H9 (cell line): ENCODE results near the gene GPR156. TPM values are rescaled to one million over a fixed set of nuclear protein-coding genes. Genes with fewer than 3 reads are reported as not detected.

Experiments used
- DNase-seq: peaks from one replicate; pipeline ENCODE4 v3.0.0-alpha.2; 2017
- H2AFZ ChIP-seq: one replicate; pipeline ENCODE4 v1.6.1; 2013; ENCODE audit warnings: mild to moderate bottlenecking, low read length, control low read depth, moderate library complexity
- H2AK5ac ChIP-seq: 2 replicates; pipeline ENCODE4 v1.6.1; 2013; ENCODE audit warnings: low read length, control low read depth, mixed read lengths; ENCODE audit not compliant: insufficient read length
- H2BK120ac ChIP-seq: one replicate; pipeline ENCODE4 v1.6.1; 2013; ENCODE audit warnings: low read depth, mild to moderate bottlenecking, low read length, control low read depth, inconsistent platforms; ENCODE audit not compliant: poor library complexity, severe bottlenecking
- H2BK12ac ChIP-seq: 2 replicates; pipeline ENCODE4 v1.6.1; 2013; ENCODE audit warnings: low read length, control low read depth, mixed read lengths, low read depth; ENCODE audit not compliant: insufficient read length
- H2BK15ac ChIP-seq: 2 replicates; pipeline ENCODE4 v1.6.1; 2013; ENCODE audit warnings: low read depth, low read length, control low read depth
- H2BK20ac ChIP-seq: one replicate; pipeline ENCODE4 v1.6.1; 2013; ENCODE audit warnings: low read depth, mild to moderate bottlenecking, low read length, control low read depth, inconsistent platforms; ENCODE audit not compliant: poor library complexity, severe bottlenecking
- H2BK5ac ChIP-seq: 2 replicates; pipeline ENCODE4 v1.6.1; 2013; ENCODE audit warnings: low read length, control low read depth, mixed read lengths; ENCODE audit not compliant: insufficient read length
- H3K14ac ChIP-seq: 2 replicates; pipeline ENCODE4 v1.6.1; 2013; ENCODE audit warnings: low read length, control low read depth; ENCODE audit not compliant: insufficient read depth
- H3K18ac ChIP-seq: 2 replicates; pipeline ENCODE4 v1.6.1; 2013; ENCODE audit warnings: low read depth, mild to moderate bottlenecking, mixed read lengths, low read length, control low read depth; ENCODE audit not compliant: insufficient read length
- H3K23ac ChIP-seq: 2 replicates; pipeline ENCODE4 v1.6.1; 2013; ENCODE audit warnings: low read length, control low read depth, mixed read lengths, low read depth; ENCODE audit not compliant: insufficient read length
- H3K23me2 ChIP-seq: 2 replicates; pipeline ENCODE4 v1.6.1; 2013; ENCODE audit warnings: low read depth, mild to moderate bottlenecking, mixed read lengths, low read length, control low read depth; ENCODE audit not compliant: insufficient read length, poor library complexity, severe bottlenecking
- H3K27ac ChIP-seq: 2 replicates; pipeline ENCODE4 v1.5.1; 2013; ENCODE audit warnings: low read length, control low read depth, mixed read lengths, low read depth; ENCODE audit not compliant: insufficient read length
- H3K27me3 ChIP-seq: 2 replicates; pipeline ENCODE4 v1.6.1; 2013; ENCODE audit warnings: low read length, control low read depth, inconsistent platforms; ENCODE audit not compliant: insufficient read depth
- H3K4ac ChIP-seq: 2 replicates; pipeline ENCODE4 v1.6.1; 2013; ENCODE audit warnings: low read depth, mild to moderate bottlenecking, control low read depth, inconsistent platforms, low read length, moderate library complexity
- H3K4me1 ChIP-seq: 2 replicates; pipeline ENCODE4 v1.6.1; 2013; ENCODE audit warnings: low read length, control low read depth, inconsistent platforms; ENCODE audit not compliant: insufficient read depth
- H3K4me2 ChIP-seq: 2 replicates; pipeline ENCODE4 v1.6.1; 2013; ENCODE audit warnings: low read length, control low read depth, mixed read lengths; ENCODE audit not compliant: insufficient read length, insufficient read depth
- H3K56ac ChIP-seq: 2 replicates; pipeline ENCODE4 v1.6.1; 2013; ENCODE audit warnings: low read depth, mild to moderate bottlenecking, mixed read lengths, low read length, control low read depth; ENCODE audit not compliant: insufficient read length
- H3K79me1 ChIP-seq: 2 replicates; pipeline ENCODE4 v1.6.1; 2013; ENCODE audit warnings: low read depth, mild to moderate bottlenecking, moderate library complexity, low read length, control low read depth, inconsistent platforms; ENCODE audit not compliant: insufficient read depth, poor library complexity, severe bottlenecking
- H3K79me2 ChIP-seq: 2 replicates; pipeline ENCODE4 v1.6.1; 2013; ENCODE audit warnings: low read length, control low read depth, inconsistent platforms; ENCODE audit not compliant: insufficient read depth
- H3K9ac ChIP-seq: 2 replicates; pipeline ENCODE4 v1.6.1; 2013; ENCODE audit warnings: low read length, control low read depth, mixed read lengths; ENCODE audit not compliant: insufficient read length; ENCODE audit errors: extremely low read depth
- H3K9me3 ChIP-seq: one replicate; pipeline ENCODE4 v1.6.1; 2013; ENCODE audit warnings: low read depth, low read length, inconsistent platforms; ENCODE audit not compliant: control insufficient read depth
- H3T11ph ChIP-seq: one replicate; pipeline ENCODE4 v1.6.1; 2013; ENCODE audit warnings: mild to moderate bottlenecking, low read length, control low read depth, inconsistent platforms
- H4K20me1 ChIP-seq: one replicate; pipeline ENCODE4 v1.6.1; 2013; ENCODE audit not compliant: control insufficient read depth, insufficient read length, insufficient read depth
- H4K5ac ChIP-seq: 2 replicates; pipeline ENCODE4 v1.6.1; 2013; ENCODE audit warnings: low read depth, mild to moderate bottlenecking, mixed read lengths, low read length, control low read depth; ENCODE audit not compliant: insufficient read length
- H4K8ac ChIP-seq: replicated peaks from 2 replicates; pipeline ENCODE4 v1.6.1; 2013; ENCODE audit warnings: low read length, control low read depth, mixed read lengths, low read depth; ENCODE audit not compliant: insufficient read length
- H4K91ac ChIP-seq: 2 replicates; pipeline ENCODE4 v1.6.1; 2013; ENCODE audit warnings: low read depth, mild to moderate bottlenecking, moderate library complexity, mixed read lengths, low read length, control low read depth; ENCODE audit not compliant: insufficient read length
- H3K27ac Mint-ChIP-seq, 3 experiments: 2 replicates in 2 of 3; 3 replicates in 1 of 3; pipeline ENCODE4 v1.8.0; 2020 to 2021; ENCODE audit warnings: mixed read lengths in 3 of 3, mild to moderate bottlenecking in 1 of 3, moderate library complexity in 1 of 3
- H3K27me3 Mint-ChIP-seq: 2 replicates; pipeline ENCODE4 v1.8.0; 2021; ENCODE audit warnings: low read depth, mild to moderate bottlenecking, moderate library complexity, mixed read lengths
- H3K36me3 Mint-ChIP-seq, 3 experiments: 2 replicates in 2 of 3; 3 replicates in 1 of 3; pipeline ENCODE4 v1.8.0; 2020 to 2021; ENCODE audit warnings: low read depth in 3 of 3, mixed read lengths in 3 of 3; ENCODE audit not compliant: insufficient read depth in 1 of 3
- H3K4me1 Mint-ChIP-seq, 2 experiments: 2 replicates each; pipeline ENCODE4 v1.8.0; 2020; ENCODE audit warnings: mixed read lengths in 2 of 2
- H3K4me3 Mint-ChIP-seq, 2 experiments: 2 replicates in 1 of 2; 3 replicates in 1 of 2; pipeline ENCODE4 v1.8.0; 2020 to 2021; ENCODE audit warnings: mild to moderate bottlenecking in 2 of 2, mixed read lengths in 2 of 2, moderate library complexity in 1 of 2
- H3K9me3 Mint-ChIP-seq, 2 experiments: 2 replicates in 1 of 2; 3 replicates in 1 of 2; pipeline ENCODE4 v1.8.0; 2020; ENCODE audit warnings: mild to moderate bottlenecking in 2 of 2, mixed read lengths in 2 of 2, moderate library complexity in 1 of 2
- WGBS: extraction: QIAGEN DNeasy Blood & Tissue Kit; methylation state at CpG from one replicate; pipeline ENCODE4 v1.1.7; 2013; ENCODE audit warnings: missing lambda C conversion rate, low lambda C conversion rate, mixed read lengths; ENCODE audit not compliant: insufficient read length; ENCODE audit errors: extremely low coverage; 5-methylcytosine and 5-hydroxymethylcytosine counted together
- total RNA-seq: library from RNA; stranded (reverse); gene quantifications from 2 replicates; pipeline ENCODE4 v1.2.1, GENCODE V29; 2021
- TF ChIP-seq, protein P1 (sequence below): fragments of 200-600 bp; sonication (generic); conservative IDR thresholded peaks from 3 replicates; pipeline ENCODE4 v1.8.0; 2021; ENCODE audit warnings: antibody characterized with exemption, mild to moderate bottlenecking

GPR156 gene
- total RNA-seq, 1 experiment from 2014 or later: 1.8 TPM

DNA sequence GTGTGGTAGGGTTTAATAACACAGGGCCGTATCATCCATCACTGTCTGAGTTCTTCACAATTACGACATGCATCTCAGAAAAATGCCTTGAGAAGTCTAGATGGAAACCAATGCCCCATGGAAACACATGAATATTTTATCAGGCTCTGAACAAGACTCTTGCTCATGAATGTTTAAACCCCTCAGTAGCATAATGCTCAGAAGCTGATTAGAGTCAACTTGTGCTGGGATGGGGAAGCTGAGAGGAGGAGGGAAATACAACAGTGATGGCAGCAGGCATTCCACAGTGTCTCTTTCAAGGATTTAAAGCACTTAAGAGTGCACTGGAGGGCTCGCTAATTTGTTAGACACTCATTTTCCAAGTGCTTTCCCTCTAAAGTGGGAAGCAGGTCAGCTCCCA lies 3.8 kb downstream of the GPR156 start:
- Histone ChIP-seq H2AFZ (no peak overlapping the region), H3K9me3 (no peaks in the 10 kb centered on the region), H3K23ac (no peak overlapping the region), H2BK15ac (no peak overlapping the region), H4K91ac (no peak overlapping the region), H4K5ac (no peak overlapping the region), H2BK5ac (no peak overlapping the region), H3K4me2 (no peak overlapping the region), H3K79me2 (no peaks in the 10 kb centered on the region), H3K18ac (no peak overlapping the region), H3K79me1 (no peaks in the 10 kb centered on the region), H2AK5ac (no peak overlapping the region), H2BK12ac (no peak overlapping the region), H3K9ac (no peak overlapping the region), H3K27ac (no peak overlapping the region), H3K23me2 (no peaks in the 10 kb centered on the region), H3K14ac (no peak overlapping the region), H2BK20ac (no peak overlapping the region), H4K8ac (no peak overlapping the region), H3K4ac (no peak overlapping the region), H3T11ph (no peak overlapping the region), H3K27me3 (peaks cover 6% of the 10 kb centered on the region; the same call in 1 of the 2 replicates), H3K56ac (no peak overlapping the region), H3K4me1 (no peaks in the 10 kb centered on the region), H2BK120ac (no peak overlapping the region), H4K20me1 (no peaks in the 10 kb centered on the region)
- Mint-ChIP-seq H3K27me3 (peaks cover 40% of the 10 kb centered on the region), H3K36me3 (no peaks in the 10 kb centered on the region), H3K9me3 (no peaks in the 10 kb centered on the region), H3K4me1 (peaks cover 11 to 14% of the 10 kb centered on the region in 2 experiments), H3K4me3 (no peak overlapping the region), H3K27ac (no peak overlapping the region)
- WGBS: no CpG with 5 or more reads among the region's 3 CpGs
- TF ChIP-seq, protein P1, sequence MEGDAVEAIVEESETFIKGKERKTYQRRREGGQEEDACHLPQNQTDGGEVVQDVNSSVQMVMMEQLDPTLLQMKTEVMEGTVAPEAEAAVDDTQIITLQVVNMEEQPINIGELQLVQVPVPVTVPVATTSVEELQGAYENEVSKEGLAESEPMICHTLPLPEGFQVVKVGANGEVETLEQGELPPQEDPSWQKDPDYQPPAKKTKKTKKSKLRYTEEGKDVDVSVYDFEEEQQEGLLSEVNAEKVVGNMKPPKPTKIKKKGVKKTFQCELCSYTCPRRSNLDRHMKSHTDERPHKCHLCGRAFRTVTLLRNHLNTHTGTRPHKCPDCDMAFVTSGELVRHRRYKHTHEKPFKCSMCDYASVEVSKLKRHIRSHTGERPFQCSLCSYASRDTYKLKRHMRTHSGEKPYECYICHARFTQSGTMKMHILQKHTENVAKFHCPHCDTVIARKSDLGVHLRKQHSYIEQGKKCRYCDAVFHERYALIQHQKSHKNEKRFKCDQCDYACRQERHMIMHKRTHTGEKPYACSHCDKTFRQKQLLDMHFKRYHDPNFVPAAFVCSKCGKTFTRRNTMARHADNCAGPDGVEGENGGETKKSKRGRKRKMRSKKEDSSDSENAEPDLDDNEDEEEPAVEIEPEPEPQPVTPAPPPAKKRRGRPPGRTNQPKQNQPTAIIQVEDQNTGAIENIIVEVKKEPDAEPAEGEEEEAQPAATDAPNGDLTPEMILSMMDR: no peak
- no peak for DNase-seq
